SU-DHL-6 (cell line): Measurements from ENCODE around the gene DAND5.
A peak's percentile ranks its signal among the peaks of the same experiment; 100 is the strongest.

ENCODE experiments used
- H2AFZ ChIP-seq: fragments of 200-600 bp; sonication (generic); 2 replicates; pipeline ENCODE4 v1.6.1; 2014; ENCODE audit warnings: low read depth, mild to moderate bottlenecking, moderate library complexity, mixed read lengths, antibody characterized with exemption, low read length; ENCODE audit not compliant: severe bottlenecking
- H3F3A ChIP-seq: fragments of 200-600 bp; shearing (Covaris generic); 2 replicates; pipeline ENCODE4 v1.6.0; 2016; ENCODE audit warnings: antibody characterized with exemption, mild to moderate bottlenecking; ENCODE audit not compliant: insufficient read depth
- H3K27ac ChIP-seq: fragments of 200-600 bp; sonication (generic); 2 replicates; pipeline ENCODE4 v1.5.1; 2016; ENCODE audit warnings: low read depth, mild to moderate bottlenecking, low read length, moderate library complexity, mixed read lengths
- H3K27me3 ChIP-seq: fragments of 200-600 bp; sonication (generic), shearing (Covaris generic); 2 replicates; pipeline ENCODE4 v1.6.0; 2014; ENCODE audit warnings: mild to moderate bottlenecking, low read length
- H3K36me3 ChIP-seq: fragments of 200-600 bp; sonication (generic); 2 replicates; pipeline ENCODE4 v1.6.1; 2014; ENCODE audit warnings: mild to moderate bottlenecking, low read length, mixed read lengths
- H3K4me2 ChIP-seq: fragments of 300-600, 200-600 bp; shearing (Covaris generic), sonication (generic); 2 replicates; pipeline ENCODE4 v1.6.0; 2014; ENCODE audit warnings: low read length, low read depth, mild to moderate bottlenecking; ENCODE audit not compliant: poor library complexity, severe bottlenecking
- H3K4me3 ChIP-seq: fragments of 200-600 bp; sonication (generic); 2 replicates; pipeline ENCODE4 v1.5.1; 2014; ENCODE audit warnings: antibody characterized with exemption, low read length, mild to moderate bottlenecking, mixed read lengths; ENCODE audit not compliant: insufficient read depth, poor library complexity, severe bottlenecking
- H3K79me2 ChIP-seq: fragments of 200-600 bp; sonication (generic); 2 replicates; pipeline ENCODE4 v1.6.1; 2014; ENCODE audit warnings: mild to moderate bottlenecking, low read length, moderate library complexity; ENCODE audit not compliant: insufficient read depth
- H3K9ac ChIP-seq: fragments of 200-600 bp; sonication (generic); 2 replicates; pipeline ENCODE4 v1.7.0; 2014; ENCODE audit warnings: mild to moderate bottlenecking, low read length
- H3K9me2 ChIP-seq: fragments of 200-600 bp; sonication (generic); replicated peaks from 2 replicates; pipeline ENCODE4 v1.6.1; 2014; ENCODE audit warnings: low read length; ENCODE audit not compliant: insufficient read depth
- H3K9me3 ChIP-seq: fragments of 200-600 bp; sonication (generic); 2 replicates; pipeline ENCODE4 v1.6.1; 2014; ENCODE audit warnings: low read length, mixed read lengths; ENCODE audit not compliant: insufficient read depth
- H4K20me1 ChIP-seq: fragments of 200-600 bp; sonication (generic); 2 replicates; pipeline ENCODE4 v1.6.1; 2014; ENCODE audit warnings: low read depth, mild to moderate bottlenecking, antibody characterized with exemption, low read length, moderate library complexity, mixed read lengths
- EZH2phosphoT487 ChIP-seq: fragments of 200-600 bp; sonication (generic), shearing (Covaris generic); conservative IDR thresholded peaks from 2 replicates; pipeline ENCODE4 v1.6.1; 2018; ENCODE audit warnings: mild to moderate bottlenecking, antibody characterized with exemption, low read length, moderate library complexity, mixed read lengths
- TF ChIP-seq, protein P1 (sequence below): fragments of 200-600 bp; sonication (generic); IDR thresholded peaks from one replicate; pipeline ENCODE4 v1.5.1; 2017; ENCODE audit warnings: antibody characterized with exemption, mild to moderate bottlenecking, low read length, moderate library complexity; ENCODE audit not compliant: insufficient read depth, poor library complexity, severe bottlenecking

The DAND5 gene

GRCh38 chr19:13012390-13012689 lies 43.0 kb downstream of the DAND5 start:
- Histone ChIP-seq H3K9me2 (no peaks in the 10 kb centered on the region), H3K27ac (no peak overlapping the region), H3K27me3 (no peaks in the 10 kb centered on the region), H4K20me1 (no peaks in the 10 kb centered on the region), H3K4me3 (no peak overlapping the region), H3K4me2 (no peak overlapping the region), H3K9ac (no peak overlapping the region), H3F3A (no peaks in the 10 kb centered on the region), H3K36me3 (no peaks in the 10 kb centered on the region), H2AFZ (no peak overlapping the region), H3K9me3 (no peaks in the 10 kb centered on the region), H3K79me2 (no peaks in the 10 kb centered on the region)
- TF ChIP-seq, protein P1, sequence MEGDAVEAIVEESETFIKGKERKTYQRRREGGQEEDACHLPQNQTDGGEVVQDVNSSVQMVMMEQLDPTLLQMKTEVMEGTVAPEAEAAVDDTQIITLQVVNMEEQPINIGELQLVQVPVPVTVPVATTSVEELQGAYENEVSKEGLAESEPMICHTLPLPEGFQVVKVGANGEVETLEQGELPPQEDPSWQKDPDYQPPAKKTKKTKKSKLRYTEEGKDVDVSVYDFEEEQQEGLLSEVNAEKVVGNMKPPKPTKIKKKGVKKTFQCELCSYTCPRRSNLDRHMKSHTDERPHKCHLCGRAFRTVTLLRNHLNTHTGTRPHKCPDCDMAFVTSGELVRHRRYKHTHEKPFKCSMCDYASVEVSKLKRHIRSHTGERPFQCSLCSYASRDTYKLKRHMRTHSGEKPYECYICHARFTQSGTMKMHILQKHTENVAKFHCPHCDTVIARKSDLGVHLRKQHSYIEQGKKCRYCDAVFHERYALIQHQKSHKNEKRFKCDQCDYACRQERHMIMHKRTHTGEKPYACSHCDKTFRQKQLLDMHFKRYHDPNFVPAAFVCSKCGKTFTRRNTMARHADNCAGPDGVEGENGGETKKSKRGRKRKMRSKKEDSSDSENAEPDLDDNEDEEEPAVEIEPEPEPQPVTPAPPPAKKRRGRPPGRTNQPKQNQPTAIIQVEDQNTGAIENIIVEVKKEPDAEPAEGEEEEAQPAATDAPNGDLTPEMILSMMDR = no peak
- TF ChIP-seq EZH2phosphoT487 = no peak

DNA sequence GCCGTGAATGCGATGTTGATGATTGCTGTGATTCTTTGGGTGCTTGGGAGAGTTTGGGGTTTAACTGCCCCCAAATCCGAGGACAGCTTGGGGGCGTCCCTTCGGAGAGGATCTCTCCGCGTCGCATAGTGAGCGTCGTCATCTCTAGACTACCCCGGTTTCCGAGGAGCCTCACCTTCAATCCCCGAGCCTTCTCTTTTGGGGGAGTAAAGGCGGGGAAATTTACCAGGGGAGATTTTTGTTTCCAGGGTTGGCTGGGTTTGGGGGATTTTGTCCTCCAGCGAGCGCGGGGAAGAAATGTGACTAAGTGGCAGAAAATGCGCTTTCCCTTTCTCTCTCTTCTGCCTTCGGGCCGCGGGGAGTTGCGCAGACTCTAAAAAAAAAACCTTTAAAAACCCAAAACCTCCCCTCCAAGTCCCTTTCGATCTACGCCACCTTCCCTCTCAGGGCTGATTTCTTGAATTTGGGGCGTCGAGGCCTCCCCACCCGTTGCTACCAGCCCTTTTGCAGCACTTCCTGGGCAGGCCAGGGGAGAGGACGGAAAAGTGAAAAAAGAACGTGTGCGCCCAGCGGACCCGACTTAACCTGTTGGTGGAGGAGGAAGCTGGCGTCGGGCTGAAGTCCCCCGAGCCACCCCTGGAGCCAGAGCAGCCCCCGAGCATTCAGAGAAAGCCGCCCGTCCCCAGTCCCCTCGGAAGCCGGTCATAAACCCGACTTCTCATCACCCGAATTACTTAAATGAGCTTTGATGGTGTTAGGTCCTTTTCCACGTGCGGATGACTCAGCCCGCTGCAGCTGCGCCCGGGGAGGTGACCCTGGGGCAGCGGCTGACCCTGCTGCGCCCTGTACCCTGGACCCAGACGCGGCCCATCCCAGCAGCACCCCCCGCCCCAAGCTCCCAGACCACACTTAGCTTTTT lies 43.6 kb downstream of the DAND5 start:
- no peaks in the 10 kb centered on the region for H3K79me2 ChIP-seq
- no peak overlapping the region for H3K4me3 ChIP-seq
- H4K20me1 ChIP-seq = no peaks in the 10 kb centered on the region
- no peaks in the 10 kb centered on the region for H3K9me3 ChIP-seq
- H3K9ac ChIP-seq = no peak overlapping the region
- H3K36me3 ChIP-seq = no peaks in the 10 kb centered on the region
- no peak overlapping the region for H3K4me2 ChIP-seq
- H3F3A ChIP-seq = no peaks in the 10 kb centered on the region
- no peak overlapping the region for H3K27ac ChIP-seq
- no peaks in the 10 kb centered on the region for H3K9me2 ChIP-seq
- H3K27me3 ChIP-seq = no peaks in the 10 kb centered on the region
- 0 out of 2 replicates have a peak, but pooled peaks have one; percentile 50 for TF ChIP-seq EZH2phosphoT487
- TF ChIP-seq, protein P1 = no peak
- H2AFZ ChIP-seq = no peak overlapping the region

DNA sequence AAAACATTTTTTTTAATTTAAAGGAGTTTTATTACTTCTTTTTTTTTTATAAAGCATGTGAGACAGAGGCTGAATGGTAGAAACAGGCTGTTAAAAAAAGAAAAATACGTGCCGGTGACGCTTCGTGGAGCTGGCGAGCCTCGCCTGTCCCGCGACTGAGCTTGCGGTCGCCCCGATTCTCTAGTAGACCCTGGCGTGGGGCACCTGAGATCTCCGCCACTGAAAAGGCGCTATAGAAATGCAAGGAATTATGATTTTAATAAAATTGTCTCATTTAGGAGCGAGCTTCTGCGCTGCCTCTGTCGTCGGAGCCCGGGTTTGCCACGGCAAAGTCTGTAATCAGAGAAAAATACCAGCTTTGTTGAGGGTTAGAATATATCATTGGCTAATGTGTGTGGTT lies 44.3 kb downstream of the DAND5 start:
- H2AFZ ChIP-seq = no peak overlapping the region
- H3K9ac ChIP-seq = no peak overlapping the region
- no peak overlapping the region for H3K27ac ChIP-seq
- no peaks in the 10 kb centered on the region for H3K9me2 ChIP-seq
- H3K79me2 ChIP-seq = no peaks in the 10 kb centered on the region
- no peak overlapping the region for H3K4me2 ChIP-seq
- no peaks in the 10 kb centered on the region for H3K36me3 ChIP-seq
- no peaks in the 10 kb centered on the region for H3F3A ChIP-seq
- no peak for TF ChIP-seq EZH2phosphoT487
- TF ChIP-seq, protein P1 = no peak
- no peaks in the 10 kb centered on the region for H4K20me1 ChIP-seq
- no peak overlapping the region for H3K4me3 ChIP-seq
- no peaks in the 10 kb centered on the region for H3K27me3 ChIP-seq
- no peaks in the 10 kb centered on the region for H3K9me3 ChIP-seq
